H1 (cell line): ENCODE results near the gene ADAMTS6. TPM values are rescaled to one million over a fixed set of nuclear protein-coding genes. Genes with fewer than 3 reads are reported as not detected.

Experiments used
- CTCF ChIA-PET: fragments of 300-600 bp; sonication (Branson Sonifier 250); formaldehyde crosslinking; loops from one replicate; lab custom pipeline; 2021; ENCODE audit not compliant: partially characterized antibody; lab: Charles Lee
- POLR2A ChIA-PET: fragments of 300-600 bp; sonication (Branson Sonifier 250); formaldehyde crosslinking; loops from one replicate; lab custom pipeline; 2021; ENCODE audit warnings: inconsistent platforms; ENCODE audit not compliant: partially characterized antibody; lab: Charles Lee
- DNase-seq, 2 experiments: peaks; one replicate each; pipeline versions ENCODE4 v3.0.0 to v3.0.0-alpha.2; 2010 to 2022; ENCODE audit warnings: low spot score in 2 of 2, low read depth in 1 of 2, mixed read lengths in 1 of 2
- FAIRE-seq: peaks from 2 replicates; lab custom pipeline; 2011; peaks lifted over from hg19 to GRCh38; lab: Jason Lieb, UNC
- H2AFZ ChIP-seq: 2 replicates; pipeline ENCODE4 v1.8.1; 2012; ENCODE audit warnings: low read length, inconsistent platforms
- H2AK5ac ChIP-seq: 2 replicates; pipeline ENCODE4 v1.6.1; 2013; ENCODE audit warnings: low read depth, low read length
- H2BK120ac ChIP-seq: replicated peaks from 2 replicates; pipeline ENCODE3; 2013; ENCODE audit warnings: low read depth, low read length, inconsistent platforms
- H2BK12ac ChIP-seq: 2 replicates; pipeline ENCODE4 v1.6.1; 2013; ENCODE audit warnings: low read depth, low read length
- H2BK15ac ChIP-seq: 2 replicates; pipeline ENCODE4 v1.6.1; 2013; ENCODE audit warnings: low read length
- H2BK20ac ChIP-seq: 2 replicates; pipeline ENCODE4 v1.6.1; 2013; ENCODE audit warnings: low read length
- H2BK5ac ChIP-seq: 2 replicates; pipeline ENCODE4 v1.6.1; 2013; ENCODE audit warnings: low read depth, low read length
- H3K14ac ChIP-seq: 2 replicates; pipeline ENCODE4 v1.6.1; 2013; ENCODE audit warnings: inconsistent platforms; ENCODE audit not compliant: insufficient read length
- H3K18ac ChIP-seq: 2 replicates; pipeline ENCODE4 v1.6.1; 2013; ENCODE audit warnings: low read length; ENCODE audit errors: extremely low read depth
- H3K23ac ChIP-seq: 2 replicates; pipeline ENCODE4 v1.6.1; 2013; ENCODE audit warnings: inconsistent platforms; ENCODE audit not compliant: insufficient read length
- H3K23me2 ChIP-seq: 2 replicates; pipeline ENCODE4 v1.6.1; 2013; ENCODE audit warnings: low read depth, low read length
- H3K27ac ChIP-seq: 2 replicates; pipeline ENCODE4 v1.6.1; 2011; ENCODE audit warnings: low read depth, low read length, inconsistent platforms
- H3K27me3 ChIP-seq, 4 experiments: replicated peaks in 1 of 4; 1 replicate in 1 of 4; 2 replicates in 3 of 4; pipeline versions ENCODE4 v1.6.1 to v1.8.1; 2011 to 2013; ENCODE audit warnings: low read length in 3 of 4, mild to moderate bottlenecking in 3 of 4, inconsistent platforms in 2 of 4, mixed read lengths in 2 of 4, moderate library complexity in 1 of 4; ENCODE audit not compliant: control insufficient read depth in 3 of 4, insufficient read depth in 3 of 4; ENCODE audit errors: extremely low read depth in 1 of 4
- H3K36me3 ChIP-seq, 4 experiments: 2 replicates each; pipeline versions ENCODE4 v1.6.1 to v1.8.1; 2011 to 2013; ENCODE audit warnings: mild to moderate bottlenecking in 4 of 4, low read length in 3 of 4, moderate library complexity in 2 of 4, control low read depth in 1 of 4, inconsistent platforms in 1 of 4; ENCODE audit not compliant: insufficient read depth in 4 of 4, control insufficient read depth in 2 of 4
- H3K4ac ChIP-seq: replicated peaks from 2 replicates; pipeline ENCODE3; 2013; ENCODE audit warnings: low read length, low read depth, mixed read lengths, inconsistent platforms; ENCODE audit not compliant: insufficient read length
- H3K4me1 ChIP-seq, 4 experiments: replicated peaks in 1 of 4; 1 replicate in 1 of 4; 2 replicates in 3 of 4; pipeline versions ENCODE4 v1.6.1 to v1.8.1; 2011 to 2013; ENCODE audit warnings: low read length in 3 of 4, inconsistent platforms in 2 of 4, mixed read lengths in 1 of 4; ENCODE audit not compliant: insufficient read depth in 4 of 4, control insufficient read depth in 3 of 4
- H3K4me2 ChIP-seq, 2 experiments: 2 replicates each; pipeline versions ENCODE4 v1.6.1 to v1.8.1; 2011 to 2013; ENCODE audit warnings: low read depth in 2 of 2, low read length in 2 of 2, control low read depth in 1 of 2, inconsistent platforms in 1 of 2, mild to moderate bottlenecking in 1 of 2; ENCODE audit not compliant: insufficient read depth in 1 of 2
- H3K4me3 ChIP-seq, 4 experiments: fragments of 200-600, 300-600 bp in 1 of 4; sonication (generic), shearing (Covaris generic), sonication (Bioruptor Twin) in 1 of 4; 2 replicates each; pipeline versions ENCODE4 v1.5.1 to v1.8.1; 2011 to 2016; ENCODE audit warnings: low read length in 4 of 4, low read depth in 3 of 4, control low read depth in 2 of 4, inconsistent platforms in 2 of 4, mild to moderate bottlenecking in 2 of 4, mixed read lengths in 1 of 4, moderate library complexity in 1 of 4; ENCODE audit not compliant: insufficient read depth in 2 of 4; ENCODE audit errors: extremely low read depth in 1 of 4
- H3K56ac ChIP-seq: replicated peaks from 2 replicates; pipeline ENCODE3; 2013; ENCODE audit warnings: low read depth, mild to moderate bottlenecking, mixed read lengths, low read length, inconsistent platforms; ENCODE audit not compliant: insufficient read length
- H3K79me1 ChIP-seq: 2 replicates; pipeline ENCODE4 v1.6.1; 2013; ENCODE audit warnings: low read depth, low read length, control low read depth
- H3K79me2 ChIP-seq, 2 experiments: 2 replicates each; pipeline versions ENCODE4 v1.6.1 to v1.8.1; 2012 to 2013; ENCODE audit warnings: low read length in 2 of 2, mild to moderate bottlenecking in 2 of 2, inconsistent platforms in 1 of 2; ENCODE audit not compliant: insufficient read depth in 2 of 2, control insufficient read depth in 1 of 2
- H3K9ac ChIP-seq, 4 experiments: replicated peaks in 1 of 4; 1 replicate in 1 of 4; 2 replicates in 3 of 4; pipeline versions ENCODE4 v1.6.1 to v1.8.1; 2011 to 2013; ENCODE audit warnings: low read depth in 3 of 4, low read length in 3 of 4, control low read depth in 2 of 4, mild to moderate bottlenecking in 2 of 4, moderate library complexity in 2 of 4, inconsistent platforms in 1 of 4; ENCODE audit errors: extremely low read depth in 1 of 4
- H3K9me3 ChIP-seq, 2 experiments: 2 replicates each; pipeline versions ENCODE4 v1.6.1 to v1.8.1; 2012 to 2013; ENCODE audit warnings: mild to moderate bottlenecking in 2 of 2, moderate library complexity in 2 of 2, control low read depth in 1 of 2, inconsistent platforms in 1 of 2, low read depth in 1 of 2, low read length in 1 of 2, mixed read lengths in 1 of 2; ENCODE audit not compliant: insufficient read depth in 2 of 2
- H4K20me1 ChIP-seq, 2 experiments: replicated peaks in 1 of 2; 2 replicates each; pipeline versions ENCODE3 to v1.8.1; 2011 to 2013; ENCODE audit warnings: inconsistent platforms in 2 of 2, low read length in 2 of 2, mild to moderate bottlenecking in 1 of 2; ENCODE audit not compliant: insufficient read depth in 2 of 2, control insufficient read depth in 1 of 2
- H4K5ac ChIP-seq: 2 replicates; pipeline ENCODE4 v1.6.1; 2013; ENCODE audit warnings: low read length, low read depth, mixed read lengths, inconsistent platforms; ENCODE audit not compliant: insufficient read length
- H4K8ac ChIP-seq: 2 replicates; pipeline ENCODE4 v1.8.0; 2013; ENCODE audit warnings: mild to moderate bottlenecking, moderate library complexity, low read length, inconsistent platforms; ENCODE audit not compliant: insufficient read depth; ENCODE audit errors: extremely low read depth
- H4K91ac ChIP-seq: replicated peaks from 2 replicates; pipeline ENCODE3; 2013; ENCODE audit warnings: low read length, mixed read lengths, inconsistent platforms; ENCODE audit not compliant: insufficient read length
- ASH2L ChIP-seq: fragments of 200-600, 300-600 bp; sonication (generic); IDR thresholded peaks from one replicate; pipeline ENCODE4 v1.7.1; 2017; ENCODE audit warnings: low read length
- CREB1 ChIP-seq: IDR thresholded peaks from 2 replicates; pipeline ENCODE4 v1.6.1; 2012; ENCODE audit warnings: inconsistent platforms
- KDM5A ChIP-seq: fragments of 200-600 bp; IDR thresholded peaks from 2 replicates; pipeline ENCODE4 v1.7.1; 2012; ENCODE audit warnings: mild to moderate bottlenecking, low read length, inconsistent platforms, mixed read lengths
- PHF8 ChIP-seq: fragments of 200-600 bp; sonication (generic); conservative IDR thresholded peaks from 2 replicates; pipeline ENCODE4 v1.7.1; 2012; ENCODE audit warnings: low read depth, mild to moderate bottlenecking, inconsistent platforms, low read length, moderate library complexity
- POLR2A ChIP-seq, 2 experiments: IDR thresholded peaks; 1 replicate in 1 of 2; 2 replicates in 1 of 2; pipeline ENCODE4 v1.6.1; 2011; ENCODE audit warnings: low read depth in 2 of 2, low read length in 2 of 2, mild to moderate bottlenecking in 2 of 2; ENCODE audit errors: control extremely low read depth in 1 of 2
- POLR2AphosphoS5 ChIP-seq: IDR thresholded peaks from 2 replicates; pipeline ENCODE4 v1.6.1; 2011; ENCODE audit warnings: low read depth, low read length
- RBBP5 ChIP-seq: IDR thresholded peaks from 2 replicates; pipeline ENCODE4 v1.7.1; 2012; ENCODE audit warnings: low read depth, mild to moderate bottlenecking, inconsistent platforms, low read length, moderate library complexity, borderline replicate concordance
- RXRA ChIP-seq: IDR thresholded peaks from 2 replicates; pipeline ENCODE4 v1.6.1; 2011; ENCODE audit warnings: low read depth, mild to moderate bottlenecking, low read length, moderate library complexity; ENCODE audit not compliant: insufficient read depth
- SP2 ChIP-seq: IDR thresholded peaks from 2 replicates; pipeline ENCODE4 v1.6.1; 2012; ENCODE audit warnings: mild to moderate bottlenecking, low read length, inconsistent platforms
- TCF12 ChIP-seq: IDR thresholded peaks from 2 replicates; pipeline ENCODE4 v1.6.1; 2011; ENCODE audit warnings: low read depth, mild to moderate bottlenecking, low read length
- WGBS, 2 experiments: shearing (Covaris generic) in 1 of 2; methylation state at CpG; one replicate each; pipeline versions ENCODE4 v1.1.6 to v1.1.7; 2013 to 2015; ENCODE audit warnings: low lambda C conversion rate in 2 of 2, mixed read lengths in 2 of 2, inconsistent platforms in 1 of 2, low coverage in 1 of 2, missing lambda C conversion rate in 1 of 2; ENCODE audit not compliant: insufficient replicate concordance in 2 of 2, insufficient coverage in 1 of 2, insufficient read length in 1 of 2; ENCODE audit errors: extremely low coverage in 1 of 2, missing lambda C conversion rate in 1 of 2; 5-methylcytosine and 5-hydroxymethylcytosine counted together
- polyA plus RNA-seq, 7 experiments: library from polyadenylated mRNA; depleted of rRNA in 3 of 7; stranded (reverse) in 5 of 7; unstranded in 2 of 7; fragments of >200 nt in 5 of 7; fragments of 200-250 nt in 2 of 7; gene quantifications; 1 replicate in 5 of 7; 2 replicates in 1 of 7; 4 replicates in 1 of 7; pipeline versions ENCODE4 v1.2.1 to v1.2.3, GENCODE V29; 2011 to 2013; ENCODE audit warnings: missing spikeins in 2 of 7, mixed read lengths in 2 of 7
- total RNA-seq: library from RNA; stranded (reverse); fragmentation: NEBNext Ultra II Directional; extraction: Animal tissue kit (Norgen Biotek cat#: 25700); gene quantifications from 2 replicates; pipeline ENCODE4 v1.2.1, GENCODE V29; 2021

The ADAMTS6 gene
- total and polyA plus RNA-seq, 2 of the 8 experiments (the other 6 are each of a cell fraction or from before 2014, with no cell fraction given): 0.74 to 2.4 TPM

GRCh38 chr5:65462139-65462705 is 19.5 kb downstream of the ADAMTS6 start:
- H3K18ac ChIP-seq: no peak overlapping the region
- H3K79me2 ChIP-seq: no peaks in the 10 kb centered on the region
- H3K9me3 ChIP-seq: no peaks in the 10 kb centered on the region
- H4K8ac ChIP-seq: no peak overlapping the region
- no peak for TF ChIP-seq PHF8
- TF ChIP-seq CREB1: no peak
- TF ChIP-seq POLR2AphosphoS5: no peak
- TF ChIP-seq POLR2A (IDR thresholded peaks at IDR 0.05; ENCODE audit: control extremely low read depth in 1 of 2, low read depth in 2 of 2, low read length in 2 of 2): no peak
- TF ChIP-seq RBBP5: no peak
- TF ChIP-seq ASH2L: no peak
- TF ChIP-seq KDM5A: no peak
- TF ChIP-seq TCF12: no peak
- no peak for TF ChIP-seq SP2
- no peak for TF ChIP-seq RXRA
- no peak overlapping the region for H2BK20ac ChIP-seq
- CTCF ChIA-PET: interaction anchor here (1.0 to 1.6 kb wide), 3 partner anchors 12 to 201 kb away, joined by 3 to 4 read pairs (median 3); no protein-coding TSS in a partner anchor
- no peak overlapping the region for H3K4me2 ChIP-seq
- DNase-seq: no peak
- no peaks in the 10 kb centered on the region for H4K20me1 ChIP-seq
- no peak overlapping the region for H3K56ac ChIP-seq
- H2BK5ac ChIP-seq: no peak overlapping the region
- H2AK5ac ChIP-seq: no peak overlapping the region
- no peak overlapping the region for H2BK15ac ChIP-seq
- no peak overlapping the region for H2BK12ac ChIP-seq
- H3K4me3 ChIP-seq: no peak overlapping the region
- no peaks in the 10 kb centered on the region; the same call in 1 of the 2 replicates for H3K23me2 ChIP-seq
- POLR2A ChIA-PET: no interaction called here
- no peaks in the 10 kb centered on the region for H3K79me1 ChIP-seq
- FAIRE-seq: no peak
- H3K9ac ChIP-seq: no peak overlapping the region
- H3K4me1 ChIP-seq: no peaks in the 10 kb centered on the region
- H4K5ac ChIP-seq: no peak overlapping the region
- no peak overlapping the region for H3K23ac ChIP-seq
- no peak overlapping the region for H3K4ac ChIP-seq
- no peaks in the 10 kb centered on the region for H3K36me3 ChIP-seq
- 93% methylated on average over 3 of the region's 3 CpGs; no CpG with 5 or more reads in 1 of the 2 experiments for WGBS, 2 experiments
- H2AFZ ChIP-seq: no peak overlapping the region
- no peak overlapping the region for H3K27ac ChIP-seq
- H2BK120ac ChIP-seq: no peak overlapping the region
- H3K27me3 ChIP-seq: no peaks in the 10 kb centered on the region
- no peak overlapping the region for H3K14ac ChIP-seq
- no peak overlapping the region for H4K91ac ChIP-seq
